ENCODE measurements around the gene ANO8. TPM values are rescaled to one million over a fixed set of nuclear protein-coding genes. Genes with fewer than 3 reads are reported as not detected.

The ANO8 gene
- total and polyA plus RNA-seq, 2 donors (not counting 1 experiment from before 2014, with no cell fraction given): 1.1 to 5.9 TPM

DNA sequence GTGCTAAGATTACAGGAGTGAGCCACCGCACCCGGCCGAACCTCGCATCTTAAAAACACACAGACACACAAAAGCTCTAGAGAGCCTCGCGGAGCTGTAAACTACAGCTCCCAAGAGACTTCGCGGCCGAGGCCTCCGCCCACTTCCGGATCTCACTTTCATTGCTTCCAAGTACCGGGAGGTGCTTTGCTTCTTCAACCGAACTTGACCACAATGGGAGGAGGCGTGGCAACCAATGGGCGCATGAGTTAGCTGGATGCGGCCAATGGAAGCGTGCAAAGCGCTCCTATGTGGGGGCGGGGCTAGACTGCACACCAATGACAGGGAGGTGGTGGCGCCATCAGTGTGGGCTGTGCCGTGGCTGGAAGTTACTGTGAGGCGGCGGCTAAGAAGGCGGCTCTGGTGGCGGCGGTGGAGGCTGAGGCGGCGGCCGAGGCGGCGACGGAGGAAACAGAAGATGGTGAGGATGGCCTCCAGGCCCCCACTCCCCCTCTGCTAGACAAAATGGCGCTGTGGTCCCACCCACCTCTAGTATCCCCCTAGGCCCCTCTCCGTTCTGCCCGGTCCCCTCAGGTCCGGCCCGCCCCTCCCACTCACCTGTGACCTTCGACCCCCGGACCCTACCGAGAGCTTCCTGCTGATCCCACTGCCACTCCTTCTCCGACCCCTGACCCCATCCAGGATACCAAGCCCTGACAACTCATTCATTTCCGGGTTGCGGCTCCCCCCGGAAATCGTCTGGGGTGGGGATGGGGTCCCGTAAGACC is 25.3 kb downstream of the ANO8 start, which contains the start of gene DDA1:
Gene DDA1, plus strand, starts transcription at position 366 of the 767 bp plus-strand sequence. Its CDS starts 92 bp downstream, at position 458.
- Histone ChIP-seq H3K4me3 (replicated peaks in 1 of 4; ENCODE audit: control extremely low read depth in 1 of 4, insufficient read depth in 1 of 4, low read depth in 3 of 4, low read length in 4 of 4) (peak within 1 kb of the TSS; percentile 85 to 98 (median 92)), H3K36me3 (ENCODE audit: control insufficient read depth, insufficient read depth, low read length) (peaks cover 8% of the 10 kb centered on the region), H3K9me3 (ENCODE audit: control insufficient read depth, insufficient read depth, low read depth, low read length) (no peaks in the 10 kb centered on the region), H3K9ac (ENCODE audit: insufficient read depth, low read length) (peak within 1 kb of the TSS; percentile 78), H3K79me2 (ENCODE audit: control insufficient read depth, insufficient read depth, low read length) (peaks cover 38% of the 10 kb centered on the region), H2AFZ (ENCODE audit: low read length) (no peak within 1 kb of the TSS), H3K27me3 (ENCODE audit: control insufficient read depth, insufficient read depth, low read length) (no peaks in the 10 kb centered on the region), H3K4me2 (ENCODE audit: extremely low read depth, insufficient read depth, low read length) (peak within 1 kb of the TSS; percentile 92), H4K20me1 (ENCODE audit: control insufficient read depth, extremely low read depth, insufficient read depth, low read length) (no peaks in the 10 kb centered on the region), H3K4me1 (ENCODE audit: control insufficient read depth, extremely low read depth, insufficient read depth, low read length) (peaks cover 7% of the 10 kb centered on the region), H3K27ac (ENCODE audit: insufficient read depth, low read length) (peak within 1 kb of the TSS; percentile 76)
- TF ChIP-seq EZH2 (IDR thresholded peaks at IDR 0.05; ENCODE audit: low read length, missing control alignments): no peak
- TF ChIP-seq, protein P1, sequence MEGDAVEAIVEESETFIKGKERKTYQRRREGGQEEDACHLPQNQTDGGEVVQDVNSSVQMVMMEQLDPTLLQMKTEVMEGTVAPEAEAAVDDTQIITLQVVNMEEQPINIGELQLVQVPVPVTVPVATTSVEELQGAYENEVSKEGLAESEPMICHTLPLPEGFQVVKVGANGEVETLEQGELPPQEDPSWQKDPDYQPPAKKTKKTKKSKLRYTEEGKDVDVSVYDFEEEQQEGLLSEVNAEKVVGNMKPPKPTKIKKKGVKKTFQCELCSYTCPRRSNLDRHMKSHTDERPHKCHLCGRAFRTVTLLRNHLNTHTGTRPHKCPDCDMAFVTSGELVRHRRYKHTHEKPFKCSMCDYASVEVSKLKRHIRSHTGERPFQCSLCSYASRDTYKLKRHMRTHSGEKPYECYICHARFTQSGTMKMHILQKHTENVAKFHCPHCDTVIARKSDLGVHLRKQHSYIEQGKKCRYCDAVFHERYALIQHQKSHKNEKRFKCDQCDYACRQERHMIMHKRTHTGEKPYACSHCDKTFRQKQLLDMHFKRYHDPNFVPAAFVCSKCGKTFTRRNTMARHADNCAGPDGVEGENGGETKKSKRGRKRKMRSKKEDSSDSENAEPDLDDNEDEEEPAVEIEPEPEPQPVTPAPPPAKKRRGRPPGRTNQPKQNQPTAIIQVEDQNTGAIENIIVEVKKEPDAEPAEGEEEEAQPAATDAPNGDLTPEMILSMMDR (conservative IDR thresholded peaks at IDR 0.05 in 1 of 2, IDR thresholded peaks at IDR 0.05 in 1 of 2; ENCODE audit: low read depth in 1 of 2, low read length in 2 of 2): no peak
- DNase-seq (ENCODE audit: low read depth in 2 of 2): peak; percentile 100

DNA sequence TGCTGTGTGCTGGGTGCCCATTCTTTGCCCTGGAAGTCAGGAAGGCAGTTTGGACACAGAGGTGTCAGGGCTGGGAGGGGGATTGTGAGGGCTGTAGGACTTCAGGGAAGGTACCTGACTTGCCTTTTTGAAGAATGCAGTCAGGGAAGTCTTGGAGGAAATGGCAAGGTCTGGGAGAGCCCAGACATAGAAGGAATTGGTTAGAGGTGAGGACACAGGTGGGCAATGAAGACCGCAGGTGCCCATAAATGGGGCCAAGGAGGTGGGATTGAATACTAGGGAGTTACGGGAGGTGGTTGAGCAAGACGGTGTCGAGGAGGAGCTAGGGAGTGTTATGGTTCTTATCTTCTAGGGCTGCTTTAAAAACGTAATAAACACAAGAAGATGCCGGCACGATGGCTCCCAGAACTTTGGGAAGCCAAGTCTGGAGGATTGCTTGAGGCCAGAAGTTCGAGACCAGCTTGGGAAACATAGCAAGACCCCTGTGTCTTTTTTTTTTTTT is 26.7 kb downstream of the ANO8 start:
- Histone ChIP-seq H3K9ac (ENCODE audit: insufficient read depth, low read length) (no peak overlapping the region), H3K4me2 (ENCODE audit: extremely low read depth, insufficient read depth, low read length) (no peak overlapping the region), H4K20me1 (ENCODE audit: control insufficient read depth, extremely low read depth, insufficient read depth, low read length) (no peaks in the 10 kb centered on the region), H2AFZ (ENCODE audit: low read length) (no peak overlapping the region), H3K79me2 (ENCODE audit: control insufficient read depth, insufficient read depth, low read length) (peaks cover 35% of the 10 kb centered on the region), H3K36me3 (ENCODE audit: control insufficient read depth, insufficient read depth, low read length) (peaks cover 4% of the 10 kb centered on the region), H3K27me3 (ENCODE audit: control insufficient read depth, insufficient read depth, low read length) (no peaks in the 10 kb centered on the region), H3K9me3 (ENCODE audit: control insufficient read depth, insufficient read depth, low read depth, low read length) (no peaks in the 10 kb centered on the region), H3K4me1 (ENCODE audit: control insufficient read depth, extremely low read depth, insufficient read depth, low read length) (peaks cover 12% of the 10 kb centered on the region), H3K27ac (ENCODE audit: insufficient read depth, low read length) (no peak overlapping the region), H3K4me3 (replicated peaks in 1 of 4; ENCODE audit: control extremely low read depth in 1 of 4, insufficient read depth in 1 of 4, low read depth in 3 of 4, low read length in 4 of 4) (no peak overlapping the region)
- TF ChIP-seq, protein P1 (conservative IDR thresholded peaks at IDR 0.05 in 1 of 2, IDR thresholded peaks at IDR 0.05 in 1 of 2; ENCODE audit: low read depth in 1 of 2, low read length in 2 of 2): no peak
- TF ChIP-seq EZH2 (IDR thresholded peaks at IDR 0.05; ENCODE audit: low read length, missing control alignments): no peak
- no peak for DNase-seq (ENCODE audit: low read depth in 2 of 2)

DNA sequence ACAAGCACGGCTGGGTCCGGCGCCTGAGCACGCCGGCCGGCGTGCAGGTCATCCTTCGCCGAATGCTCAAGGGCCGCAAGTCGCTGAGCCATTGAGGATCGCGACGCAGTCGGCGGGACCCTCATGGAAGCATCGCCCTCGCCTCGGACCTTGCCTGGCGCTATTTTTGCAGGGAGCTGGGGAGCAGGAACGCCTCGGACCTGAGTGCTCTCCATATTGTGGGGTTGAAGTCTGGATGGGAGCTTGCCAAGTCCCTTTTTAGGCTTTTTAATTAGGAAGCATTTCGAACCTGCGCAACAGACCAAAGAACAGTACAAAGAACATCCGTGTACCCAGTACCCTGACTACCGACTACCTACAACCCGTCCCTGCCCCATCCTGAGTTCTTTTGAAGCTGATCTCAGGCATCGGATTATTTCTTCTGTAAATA is 28.4 kb downstream of the ANO8 start:
- no peak for DNase-seq (ENCODE audit: low read depth in 2 of 2)
- Histone ChIP-seq H3K9me3 (ENCODE audit: control insufficient read depth, insufficient read depth, low read depth, low read length) (no peaks in the 10 kb centered on the region), H3K4me3 (replicated peaks in 1 of 4; ENCODE audit: control extremely low read depth in 1 of 4, insufficient read depth in 1 of 4, low read depth in 3 of 4, low read length in 4 of 4) (peak overlapping the region; percentile 83 to 90 (median 84)), H2AFZ (ENCODE audit: low read length) (peak overlapping the region; percentile 67), H3K4me2 (ENCODE audit: extremely low read depth, insufficient read depth, low read length) (peak overlapping the region; percentile 97), H3K27me3 (ENCODE audit: control insufficient read depth, insufficient read depth, low read length) (no peaks in the 10 kb centered on the region), H3K27ac (ENCODE audit: insufficient read depth, low read length) (peak overlapping the region; percentile 62), H3K79me2 (ENCODE audit: control insufficient read depth, insufficient read depth, low read length) (peaks cover 19% of the 10 kb centered on the region), H4K20me1 (ENCODE audit: control insufficient read depth, extremely low read depth, insufficient read depth, low read length) (no peaks in the 10 kb centered on the region), H3K9ac (ENCODE audit: insufficient read depth, low read length) (peak overlapping the region; percentile 81), H3K36me3 (ENCODE audit: control insufficient read depth, insufficient read depth, low read length) (no peaks in the 10 kb centered on the region), H3K4me1 (ENCODE audit: control insufficient read depth, extremely low read depth, insufficient read depth, low read length) (peaks cover 10% of the 10 kb centered on the region)
- TF ChIP-seq EZH2 (IDR thresholded peaks at IDR 0.05; ENCODE audit: low read length, missing control alignments): no peak
- TF ChIP-seq, protein P1 (conservative IDR thresholded peaks at IDR 0.05 in 1 of 2, IDR thresholded peaks at IDR 0.05 in 1 of 2; ENCODE audit: low read depth in 1 of 2, low read length in 2 of 2): no peak
